HUES6 (cell line): Measurements from ENCODE around the gene TNRC6B.
"Not testable (repeated sequence)": the region's sequence is repeated elsewhere in the genome, so short reads cannot be mapped to it uniquely, and the experiment has no call there.

ENCODE experiments used
- H3K27ac ChIP-seq: 2 replicates; pipeline ENCODE4 v1.7.0; 2013; ENCODE audit warnings: low read depth, mild to moderate bottlenecking, low read length, inconsistent platforms
- H3K27me3 ChIP-seq: 2 replicates; pipeline ENCODE4 v1.6.1; 2013; ENCODE audit warnings: low read length; ENCODE audit not compliant: control insufficient read depth, insufficient read depth
- H3K36me3 ChIP-seq: 2 replicates; pipeline ENCODE4 v1.6.1; 2013; ENCODE audit warnings: low read length; ENCODE audit not compliant: control insufficient read depth, insufficient read depth
- H3K4me1 ChIP-seq: 2 replicates; pipeline ENCODE4 v1.6.1; 2013; ENCODE audit warnings: low read length; ENCODE audit not compliant: control insufficient read depth, insufficient read depth
- H3K4me3 ChIP-seq: 2 replicates; pipeline ENCODE4 v1.5.1; 2013; ENCODE audit warnings: low read depth, low read length
- H3K9ac ChIP-seq: one replicate; pipeline ENCODE4 v1.6.1; 2013; ENCODE audit warnings: mild to moderate bottlenecking, low read length
- H3K9me3 ChIP-seq: 2 replicates; pipeline ENCODE4 v1.6.1; 2013; ENCODE audit warnings: low read depth, low read length; ENCODE audit not compliant: control insufficient read depth, insufficient read depth

Gene TNRC6B

GRCh38 chr22:40290516-40290915, 112.8 kb downstream of the TNRC6B start:
- H3K4me3 ChIP-seq: no peak overlapping the region
- no peak overlapping the region for H3K27ac ChIP-seq
- no peak overlapping the region for H3K9ac ChIP-seq
- H3K9me3 ChIP-seq: no peaks in the 10 kb centered on the region
- no peaks in the 10 kb centered on the region for H3K27me3 ChIP-seq
- no peaks in the 10 kb centered on the region for H3K4me1 ChIP-seq
- H3K36me3 ChIP-seq: peaks cover 80% of the 10 kb centered on the region

DNA sequence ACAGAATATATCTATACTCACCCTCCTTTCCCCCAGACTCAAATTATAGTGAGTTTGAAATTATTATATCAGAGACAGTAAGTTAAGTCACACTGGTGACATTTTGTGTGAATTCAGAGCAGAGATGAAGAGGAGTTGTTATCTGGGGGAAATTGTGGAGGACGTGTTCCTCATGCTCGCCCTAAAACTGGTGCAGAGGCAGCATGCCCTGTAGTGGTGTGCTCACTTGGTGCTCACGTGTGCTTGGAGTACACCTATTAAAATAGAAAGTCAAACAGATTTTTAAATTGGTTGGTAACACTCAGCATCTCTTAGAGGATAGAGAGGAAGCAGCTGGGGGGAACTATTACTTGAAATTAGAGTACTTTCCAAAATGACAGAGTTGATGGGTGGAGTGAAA, 117.0 kb downstream of the TNRC6B start:
- no peak overlapping the region for H3K27ac ChIP-seq

DNA sequence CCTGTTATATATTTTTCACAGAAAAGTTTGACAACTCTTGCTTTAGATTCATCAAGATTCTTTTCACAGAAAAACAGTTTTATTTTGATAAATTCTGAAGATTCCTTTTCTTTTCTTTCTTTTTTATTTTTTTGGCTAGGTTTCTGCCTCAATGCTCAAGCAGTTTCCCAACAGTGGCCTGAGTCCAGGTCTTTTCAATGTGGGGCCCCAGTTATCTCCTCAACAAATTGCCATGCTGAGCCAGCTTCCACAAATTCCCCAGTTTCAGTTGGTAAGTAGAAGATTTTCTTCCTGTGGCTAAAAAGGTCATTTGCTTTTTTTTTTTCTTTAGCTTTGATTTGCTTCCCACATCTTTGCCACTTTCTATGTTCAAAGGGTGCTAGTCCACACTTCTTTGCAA, 122.6 kb downstream of the TNRC6B start:
- H3K9ac ChIP-seq: no peak overlapping the region
- H3K9me3 ChIP-seq: no peaks in the 10 kb centered on the region
- no peaks in the 10 kb centered on the region for H3K27me3 ChIP-seq
- H3K4me1 ChIP-seq: no peaks in the 10 kb centered on the region
- no peak overlapping the region for H3K4me3 ChIP-seq
- no peak overlapping the region for H3K27ac ChIP-seq
- peaks cover 72% of the 10 kb centered on the region for H3K36me3 ChIP-seq

More for the DNA sequence above, 117.0 kb downstream of the TNRC6B start:
- H3K36me3 ChIP-seq: peaks cover 66% of the 10 kb centered on the region
- no peak overlapping the region for H3K4me3 ChIP-seq
- no peak overlapping the region for H3K9ac ChIP-seq
- H3K9me3 ChIP-seq: no peaks in the 10 kb centered on the region
- no peaks in the 10 kb centered on the region for H3K4me1 ChIP-seq
- H3K27me3 ChIP-seq: no peaks in the 10 kb centered on the region

GRCh38 chr22:40300884-40301672, 123.4 kb downstream of the TNRC6B start:
- no peaks in the 10 kb centered on the region for H3K27me3 ChIP-seq
- H3K27ac ChIP-seq: no peak overlapping the region
- no peak overlapping the region for H3K4me3 ChIP-seq
- H3K9ac ChIP-seq: no peak overlapping the region
- peaks cover 68% of the 10 kb centered on the region for H3K36me3 ChIP-seq
- H3K4me1 ChIP-seq: no peaks in the 10 kb centered on the region
- H3K9me3 ChIP-seq: no peaks in the 10 kb centered on the region

GRCh38 chr22:40302149-40302548, 124.4 kb downstream of the TNRC6B start:
- Histone ChIP-seq H3K27ac (no peak overlapping the region), H3K9me3 (no peaks in the 10 kb centered on the region), H3K4me1 (no peaks in the 10 kb centered on the region), H3K36me3 (peaks cover 67% of the 10 kb centered on the region), H3K9ac (no peak overlapping the region), H3K27me3 (no peaks in the 10 kb centered on the region), H3K4me3 (no peak overlapping the region)

DNA sequence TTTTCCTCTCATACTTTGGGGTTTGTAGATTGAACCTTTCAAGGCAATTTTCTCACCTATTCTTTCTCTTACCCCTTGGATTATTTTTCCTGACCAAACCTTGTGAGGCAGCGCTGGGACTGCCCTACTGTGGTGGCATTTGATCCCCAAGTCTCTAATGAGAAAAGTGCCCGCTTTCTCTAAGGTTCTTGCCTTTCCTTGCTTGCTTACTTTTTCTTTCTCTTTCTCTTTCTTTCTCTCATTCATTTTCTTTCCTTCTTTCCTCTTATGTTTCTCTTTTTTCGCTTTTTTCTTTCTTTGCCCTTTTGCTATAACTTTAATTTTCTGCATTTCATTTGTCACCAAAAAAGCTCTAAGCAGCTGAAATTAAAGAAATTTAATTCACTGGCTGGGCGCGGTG, 127.9 kb downstream of the TNRC6B start:
- Histone ChIP-seq H3K9me3 (no peaks in the 10 kb centered on the region), H3K36me3 (peaks cover 85% of the 10 kb centered on the region), H3K4me3 (no peak overlapping the region), H3K9ac (no peak overlapping the region), H3K27ac (no peak overlapping the region), H3K4me1 (no peaks in the 10 kb centered on the region), H3K27me3 (no peaks in the 10 kb centered on the region)

DNA sequence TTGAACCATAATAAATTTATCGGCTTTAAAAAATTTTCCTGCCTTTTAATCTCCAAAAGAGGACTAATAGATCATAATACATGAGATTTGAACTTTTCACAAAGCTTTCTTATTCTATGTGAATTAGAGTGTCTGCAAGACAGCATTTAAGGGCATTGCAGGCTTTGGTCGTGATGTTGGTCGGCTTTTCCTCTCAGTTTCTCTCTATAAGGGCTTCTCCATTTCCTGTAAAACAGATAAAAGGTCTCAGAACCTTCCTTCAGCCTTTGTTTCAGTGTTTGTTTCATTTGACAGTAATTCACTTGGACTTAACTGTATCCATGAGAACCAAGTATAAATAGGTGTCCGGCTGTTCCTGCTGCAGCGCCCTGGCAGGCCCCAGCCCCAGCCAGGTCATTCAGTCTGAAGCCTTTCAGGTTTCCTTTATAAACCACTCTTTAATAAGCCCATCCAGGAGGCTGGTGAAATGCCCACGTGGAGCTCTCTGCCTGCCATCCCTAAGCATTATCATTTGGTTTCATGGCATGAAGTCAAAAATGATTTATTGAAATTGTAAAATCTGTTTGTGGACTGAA, 131.4 kb downstream of the TNRC6B start:
- H3K4me3 ChIP-seq: no peak overlapping the region
- H3K9me3 ChIP-seq: no peaks in the 10 kb centered on the region
- no peaks in the 10 kb centered on the region for H3K27me3 ChIP-seq
- no peaks in the 10 kb centered on the region for H3K4me1 ChIP-seq
- H3K36me3 ChIP-seq: peaks cover 87% of the 10 kb centered on the region
- no peak overlapping the region for H3K27ac ChIP-seq
- H3K9ac ChIP-seq: no peak overlapping the region

DNA sequence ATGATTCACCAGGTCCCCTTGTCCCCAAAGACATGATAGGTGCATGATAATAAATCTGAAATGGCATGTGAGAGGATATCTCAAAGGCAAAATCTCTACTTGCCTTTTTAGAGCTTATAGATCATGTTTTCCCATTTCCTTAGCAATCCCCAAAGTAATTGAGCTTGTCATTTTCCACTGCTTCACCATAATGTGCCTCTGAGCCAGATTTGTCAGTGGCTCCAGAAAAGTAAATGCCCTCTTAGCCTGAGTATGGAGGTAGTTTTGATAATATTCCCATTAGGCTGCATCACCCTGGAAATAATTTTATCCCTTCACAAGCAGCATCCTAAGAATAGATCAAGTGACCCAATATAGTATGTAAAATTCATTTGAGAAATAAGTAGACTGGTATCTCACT, 131.9 kb downstream of the TNRC6B start:
- H3K4me1 ChIP-seq: no peaks in the 10 kb centered on the region
- peaks cover 89% of the 10 kb centered on the region for H3K36me3 ChIP-seq
- no peak overlapping the region for H3K9ac ChIP-seq
- H3K27ac ChIP-seq: no peak overlapping the region
- H3K27me3 ChIP-seq: no peaks in the 10 kb centered on the region
- no peak overlapping the region for H3K4me3 ChIP-seq
- no peaks in the 10 kb centered on the region for H3K9me3 ChIP-seq

DNA sequence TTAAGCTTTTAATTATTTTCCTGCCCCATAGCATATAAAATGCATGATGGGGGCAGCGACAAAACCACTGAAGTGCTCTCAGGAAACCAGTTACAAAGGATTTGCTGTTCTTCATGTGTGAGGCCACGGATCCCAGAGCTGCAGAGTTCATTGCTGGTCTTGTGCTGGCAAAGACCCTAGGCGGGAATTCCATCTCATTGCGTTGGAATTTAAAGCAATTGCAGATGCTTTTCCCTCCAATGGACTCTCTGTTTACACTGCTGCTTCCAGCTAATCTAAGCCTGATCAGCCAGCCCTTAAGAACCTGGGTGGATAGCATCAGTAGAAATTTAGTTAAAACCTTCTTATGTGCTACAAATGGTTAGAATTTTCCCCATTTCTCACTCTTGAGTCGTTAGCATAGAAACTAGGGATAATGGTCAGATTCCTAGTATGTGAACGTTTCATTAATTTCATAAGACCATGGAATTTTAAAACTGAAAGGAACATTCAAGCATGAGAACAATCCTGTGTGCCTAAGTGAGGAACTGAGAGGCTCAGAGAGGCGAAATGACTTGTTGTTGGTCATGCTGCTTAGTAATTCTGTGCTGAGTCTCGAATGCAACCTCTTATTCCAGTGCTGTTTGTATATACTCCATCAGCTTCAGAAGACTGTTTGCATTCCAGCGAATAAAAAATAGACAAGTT, 132.5 kb downstream of the TNRC6B start:
- H3K4me3 ChIP-seq: no peak overlapping the region
- no peaks in the 10 kb centered on the region for H3K27me3 ChIP-seq
- no peak overlapping the region for H3K9ac ChIP-seq
- no peaks in the 10 kb centered on the region for H3K9me3 ChIP-seq
- H3K36me3 ChIP-seq: peaks cover 92% of the 10 kb centered on the region
- H3K27ac ChIP-seq: peak overlapping the region; percentile 54; the same call in 1 of the 2 replicates
- H3K4me1 ChIP-seq: no peaks in the 10 kb centered on the region

DNA sequence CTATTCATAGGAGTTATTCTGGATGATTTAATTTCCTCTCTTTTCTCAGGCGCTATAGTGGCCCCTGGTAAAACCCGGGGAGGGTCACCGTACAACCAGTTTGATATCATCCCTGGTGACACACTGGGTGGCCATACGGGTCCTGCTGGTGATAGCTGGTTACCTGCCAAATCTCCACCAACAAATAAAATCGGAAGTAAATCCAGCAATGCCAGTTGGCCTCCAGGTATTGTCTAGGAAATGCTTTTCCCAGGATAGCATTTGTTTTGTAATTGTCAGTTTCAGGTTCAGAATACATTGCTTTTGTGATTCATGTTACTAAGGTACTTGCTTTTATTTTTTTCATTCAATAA, 133.0 kb downstream of the TNRC6B start:
- Histone ChIP-seq H3K27ac (no peak overlapping the region; the same call in 1 of the 2 replicates), H3K9ac (no peak overlapping the region), H3K27me3 (no peaks in the 10 kb centered on the region), H3K9me3 (no peaks in the 10 kb centered on the region), H3K4me1 (no peaks in the 10 kb centered on the region), H3K4me3 (no peak overlapping the region), H3K36me3 (peaks cover 92% of the 10 kb centered on the region)

DNA sequence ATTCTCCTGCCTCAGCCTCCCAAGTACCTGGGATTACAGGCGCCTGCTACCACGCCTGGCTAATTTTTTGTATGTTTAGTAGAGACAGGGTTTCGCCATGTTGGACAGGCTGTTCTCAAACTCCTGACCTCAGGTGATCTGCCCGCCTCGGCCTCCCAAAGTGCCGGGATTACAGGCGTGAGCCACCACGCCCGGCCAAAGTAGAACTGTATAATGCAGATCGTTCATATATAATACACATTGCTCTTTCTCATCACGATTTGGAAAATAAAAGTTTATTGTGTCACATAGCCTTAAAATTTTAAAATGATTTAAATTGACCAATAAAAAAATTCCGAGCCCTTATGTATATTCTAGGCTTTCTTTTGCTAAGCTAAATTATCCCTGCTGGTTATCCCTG, 133.9 kb downstream of the TNRC6B start:
- H3K9me3 ChIP-seq, H3K4me3 ChIP-seq, H3K27me3 ChIP-seq, H3K4me1 ChIP-seq, H3K9ac ChIP-seq, H3K27ac ChIP-seq: not testable (repeated sequence)
- H3K36me3 ChIP-seq: peaks cover 97% of the 10 kb centered on the region
